Hematopoietic multipotent progenitor cell (in vitro differentiated cells): ENCODE measurements around the gene AFP. TPM values are rescaled to one million over a fixed set of nuclear protein-coding genes. Genes with fewer than 3 reads are reported as not detected.

ENCODE experiments used
- DNase-seq, 3 donors: peaks; one replicate each; pipeline ENCODE4 v3.0.0-alpha.2; 2011 to 2015; ENCODE audit warnings: low read depth in 2 of 3, low spot score in 2 of 3
- total RNA-seq: library from RNA; depleted of rRNA; stranded (reverse); fragments of >200 nt; gene quantifications from one replicate; pipeline ENCODE4 v1.2.3, GENCODE V29; 2012

Gene AFP
- total RNA-seq, 1 donor, result not detected

DNA sequence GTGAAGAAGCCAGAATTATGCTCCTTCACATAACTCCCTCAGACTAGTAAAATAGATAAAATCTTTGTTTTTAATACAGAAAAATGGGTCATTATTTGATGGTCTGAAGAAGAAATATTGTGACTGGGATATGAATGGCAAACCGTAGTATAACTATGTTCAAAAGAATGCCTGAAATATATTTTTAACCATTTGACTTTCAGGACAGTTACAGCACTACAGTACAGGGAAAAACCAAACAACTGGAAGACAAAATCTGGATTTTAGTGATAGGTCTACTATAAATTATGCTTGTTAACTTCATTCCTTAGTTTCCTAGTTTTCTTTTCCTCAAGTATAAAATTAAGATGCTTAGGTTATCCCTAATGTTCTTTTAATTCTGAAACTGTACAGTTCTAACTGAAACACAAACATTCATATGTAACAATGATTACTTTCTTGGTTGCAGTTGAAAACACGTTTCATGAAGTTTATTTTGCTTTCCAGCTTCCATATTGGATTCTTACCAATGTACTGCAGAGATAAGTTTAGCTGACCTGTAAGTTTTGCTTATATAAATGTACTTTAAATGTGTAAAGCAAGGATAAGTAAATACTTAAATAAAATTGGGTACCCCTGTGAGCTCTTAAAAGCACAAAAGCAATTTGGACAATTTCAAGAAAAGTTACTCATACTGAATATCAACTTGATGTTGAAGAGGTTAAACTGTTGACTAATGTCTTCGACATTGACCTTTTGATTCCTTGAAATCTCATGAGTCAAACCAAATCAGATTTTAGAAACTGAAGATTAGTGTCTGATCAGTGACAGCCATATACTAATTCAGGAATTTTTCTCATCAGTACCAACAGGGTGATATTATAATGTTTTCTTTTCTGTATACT lies 895 bp downstream of the AFP start:
- no peak for DNase-seq

DNA sequence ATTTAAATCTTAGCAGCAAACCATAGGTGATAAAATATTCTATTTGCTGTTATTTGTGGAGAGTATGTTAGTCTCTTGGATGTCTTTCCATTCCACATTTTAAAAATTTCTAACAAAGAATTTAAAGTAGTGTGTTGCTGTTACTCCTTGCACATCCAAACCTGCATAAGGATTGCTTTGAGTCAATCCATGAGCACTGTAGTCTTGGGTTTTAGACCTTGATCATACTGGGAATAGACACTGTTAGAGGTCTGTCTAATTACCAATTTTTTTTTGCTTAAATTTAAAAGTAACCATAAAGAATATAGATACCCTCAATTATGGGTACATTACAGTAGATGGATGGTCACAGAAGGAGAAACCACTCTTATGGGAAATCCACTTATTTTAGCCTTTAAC lies 1.5 kb downstream of the AFP start:
- DNase-seq, result no peak

DNA sequence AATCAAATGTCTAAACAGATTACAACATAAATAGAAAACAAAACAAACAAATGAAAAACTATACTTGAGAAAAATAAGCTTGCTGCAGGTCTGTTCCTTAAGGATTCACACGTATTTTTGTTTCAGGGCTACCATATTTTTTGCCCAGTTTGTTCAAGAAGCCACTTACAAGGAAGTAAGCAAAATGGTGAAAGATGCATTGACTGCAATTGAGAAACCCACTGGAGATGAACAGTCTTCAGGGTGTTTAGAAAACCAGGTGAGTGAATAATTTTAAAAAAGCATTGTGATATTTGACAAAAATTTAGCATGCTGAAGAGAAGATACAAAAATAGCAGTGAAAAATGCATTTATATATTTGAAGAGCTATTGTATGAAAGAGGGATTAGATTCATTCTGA lies 2.0 kb downstream of the AFP start:
- DNase-seq, result no peak

DNA sequence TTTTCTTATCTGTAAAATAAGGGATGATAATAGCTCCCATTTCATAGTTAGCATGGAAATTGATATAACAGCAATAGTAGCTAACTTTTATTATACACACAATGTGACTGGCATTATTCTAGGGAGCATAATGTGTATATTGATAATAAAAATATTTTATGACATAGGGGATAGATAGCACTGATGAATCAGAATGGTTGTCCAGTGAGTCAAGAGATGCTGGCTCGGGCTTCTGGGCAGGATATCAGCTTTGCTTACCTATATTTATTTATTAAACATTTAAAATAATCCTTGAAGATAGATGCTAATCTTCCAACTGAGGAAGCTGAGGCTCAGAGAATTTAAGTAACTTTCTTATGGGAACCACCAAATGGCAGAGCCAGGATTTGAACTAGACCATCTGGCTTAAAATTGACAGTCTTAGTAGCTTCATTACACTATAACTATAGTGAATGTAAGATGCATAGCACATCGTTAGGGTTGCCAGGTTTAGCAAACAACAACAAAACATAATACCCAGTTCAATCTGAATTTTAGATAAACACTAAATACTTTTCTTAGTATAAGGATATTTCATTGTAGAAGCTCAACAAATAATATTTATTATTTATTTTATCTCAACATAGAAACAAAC lies 2.7 kb downstream of the AFP start:
- no peak for DNase-seq

DNA sequence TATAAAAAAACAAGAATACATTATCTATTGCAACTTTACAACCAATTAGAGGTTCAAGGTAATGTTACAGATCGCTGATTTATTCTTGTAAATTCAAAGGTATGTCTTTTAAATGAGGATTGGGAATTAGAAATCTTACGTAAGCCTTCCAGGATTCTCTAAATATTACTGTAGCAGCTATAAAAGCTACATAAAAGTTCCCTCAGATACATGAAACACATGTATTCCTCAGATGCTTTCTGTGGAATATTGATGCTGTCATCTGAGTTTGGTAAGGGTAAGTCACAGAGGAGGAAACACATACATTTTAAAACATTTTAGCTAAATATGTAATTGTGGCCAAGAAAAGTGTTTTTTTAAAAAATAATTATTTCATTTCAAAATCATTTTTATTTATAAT lies 3.4 kb downstream of the AFP start:
- DNase-seq, result no peak

DNA sequence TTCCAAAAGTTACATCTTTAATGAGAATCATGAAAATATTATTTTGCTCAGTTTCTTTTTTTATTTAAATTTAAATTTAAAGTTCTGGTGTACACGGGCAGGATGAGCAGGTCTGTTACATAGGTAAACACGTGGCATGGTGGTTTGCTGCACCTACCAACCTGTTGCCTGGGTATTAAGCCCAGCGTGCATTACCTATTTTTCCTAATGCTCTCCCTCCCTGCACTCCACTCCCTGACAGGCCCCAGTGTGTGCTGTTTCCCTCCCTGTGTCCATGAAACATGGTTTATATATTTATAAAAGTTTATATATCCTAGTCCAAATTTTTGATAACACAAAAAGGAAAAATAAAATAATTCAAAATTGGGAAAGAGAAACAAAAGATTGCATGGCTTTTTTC lies 4.0 kb downstream of the AFP start:
- DNase-seq, result no peak

DNA sequence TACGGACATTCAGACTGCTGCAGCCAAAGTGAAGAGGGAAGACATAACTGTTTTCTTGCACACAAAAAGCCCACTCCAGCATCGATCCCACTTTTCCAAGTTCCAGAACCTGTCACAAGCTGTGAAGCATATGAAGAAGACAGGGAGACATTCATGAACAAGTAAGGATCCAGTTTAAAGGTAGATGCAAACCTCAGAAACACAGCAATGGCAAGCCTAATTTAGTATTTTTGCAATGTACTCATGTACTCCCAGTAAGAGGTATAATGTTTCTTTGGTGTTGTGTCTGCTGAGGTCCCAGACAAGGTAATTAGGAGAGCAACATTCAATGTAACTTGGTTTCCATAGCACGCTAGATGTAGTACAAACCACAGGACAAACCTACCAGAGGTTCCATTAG lies 4.6 kb downstream of the AFP start:
- no peak for DNase-seq

DNA sequence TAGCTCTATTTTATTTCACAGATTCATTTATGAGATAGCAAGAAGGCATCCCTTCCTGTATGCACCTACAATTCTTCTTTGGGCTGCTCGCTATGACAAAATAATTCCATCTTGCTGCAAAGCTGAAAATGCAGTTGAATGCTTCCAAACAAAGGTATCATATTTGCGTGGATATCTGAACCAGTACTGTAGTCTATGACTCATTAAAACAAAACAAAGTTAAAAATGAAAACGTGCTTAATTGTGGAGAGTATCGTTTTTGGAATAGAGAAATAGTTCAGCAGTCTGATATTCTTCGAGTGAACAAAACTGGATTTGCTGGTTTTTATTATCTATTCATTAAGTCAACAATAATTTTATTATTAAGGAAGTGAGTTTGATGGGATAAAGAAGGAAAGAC lies 6.3 kb downstream of the AFP start:
- DNase-seq, result no peak

DNA sequence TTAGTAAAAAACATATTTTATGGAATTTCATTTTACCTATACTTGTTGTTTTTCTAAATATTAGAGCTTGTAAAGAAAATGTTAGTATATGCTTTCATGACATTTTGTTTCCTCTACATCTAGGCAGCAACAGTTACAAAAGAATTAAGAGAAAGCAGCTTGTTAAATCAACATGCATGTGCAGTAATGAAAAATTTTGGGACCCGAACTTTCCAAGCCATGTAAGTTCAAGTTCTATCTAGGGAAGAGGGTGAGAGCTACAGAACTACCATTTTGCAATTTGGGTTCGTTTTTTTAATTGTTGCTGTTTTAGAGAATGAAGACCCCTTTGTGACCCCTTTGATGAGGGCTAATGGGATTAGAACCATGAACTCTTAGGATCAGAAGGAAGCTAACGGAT lies 7.2 kb downstream of the AFP start:
- DNase-seq, result no peak

DNA sequence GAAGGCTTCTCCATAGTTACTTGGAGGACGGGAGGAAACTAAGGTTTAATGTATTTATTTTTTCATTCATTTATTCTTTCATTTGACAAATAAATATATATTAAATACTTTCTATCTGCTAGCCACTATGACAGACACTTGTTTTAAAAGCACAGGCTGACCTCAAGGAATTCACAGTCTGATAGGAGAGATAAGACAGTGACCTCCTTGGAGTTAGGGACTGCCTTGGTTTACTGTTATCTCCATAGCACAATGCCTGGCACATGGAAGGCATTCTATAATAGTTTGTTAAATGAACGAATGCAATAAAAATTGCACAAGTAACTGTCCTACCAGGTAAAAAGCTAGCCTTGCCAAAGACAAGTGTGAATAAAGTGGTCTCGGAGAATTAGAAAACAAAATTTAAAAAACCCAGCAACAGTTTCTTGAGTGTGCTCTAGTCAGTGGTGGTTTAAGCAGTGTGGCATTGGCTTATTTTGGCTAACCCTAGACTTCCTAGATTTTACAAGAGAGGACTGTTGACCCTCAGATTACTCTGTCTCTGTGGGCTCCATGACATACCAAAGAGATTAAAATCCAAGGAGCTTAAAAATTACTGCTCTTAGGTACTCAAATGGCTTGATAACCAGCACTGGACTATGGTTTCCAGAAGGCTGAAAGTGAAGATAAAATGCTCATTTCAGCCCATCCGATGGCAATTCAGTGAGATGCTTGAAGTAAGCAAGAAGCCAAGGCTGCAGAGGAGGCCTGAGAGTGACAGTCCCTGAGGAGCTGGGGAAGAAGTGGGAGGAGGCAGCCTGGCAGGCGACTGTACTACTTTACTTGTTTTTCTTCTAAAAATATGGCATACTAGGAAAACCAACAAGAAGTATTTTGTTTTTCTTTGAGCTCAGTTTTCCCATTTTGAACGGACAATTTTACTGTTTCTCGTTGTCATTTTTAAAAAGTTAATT lies 9.6 kb downstream of the AFP start:
- DNase-seq, result no peak

DNA sequence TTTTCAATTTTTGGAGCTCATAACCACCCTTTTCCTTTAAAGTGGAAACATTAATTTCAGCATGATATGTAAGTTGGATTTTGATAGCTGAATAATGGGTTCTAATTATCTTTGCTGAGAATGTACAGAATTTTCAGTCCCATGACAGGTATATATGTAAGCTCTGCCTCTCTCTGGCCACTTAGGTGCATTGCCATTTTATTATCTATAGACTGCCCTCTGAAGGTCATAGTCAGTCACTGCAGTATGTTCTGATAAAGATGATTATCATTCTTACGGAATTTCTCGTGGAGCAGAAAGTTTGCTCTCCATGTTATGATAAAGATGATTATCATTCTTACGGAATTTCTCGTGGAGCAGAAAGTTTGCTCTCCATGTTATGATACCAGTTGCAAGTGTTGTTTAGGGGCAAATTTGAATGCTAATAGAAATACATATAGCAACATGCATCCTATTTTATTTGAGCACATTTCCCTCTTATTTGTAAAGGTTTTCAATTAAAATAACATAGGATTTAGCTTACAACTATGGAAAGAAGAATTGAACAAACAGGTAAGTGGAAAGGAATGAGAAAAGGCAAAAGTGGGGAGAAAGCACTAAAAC lies 10.4 kb downstream of the AFP start:
- DNase-seq, result peak in 2 of 3 donors; percentile 26 to 74

DNA sequence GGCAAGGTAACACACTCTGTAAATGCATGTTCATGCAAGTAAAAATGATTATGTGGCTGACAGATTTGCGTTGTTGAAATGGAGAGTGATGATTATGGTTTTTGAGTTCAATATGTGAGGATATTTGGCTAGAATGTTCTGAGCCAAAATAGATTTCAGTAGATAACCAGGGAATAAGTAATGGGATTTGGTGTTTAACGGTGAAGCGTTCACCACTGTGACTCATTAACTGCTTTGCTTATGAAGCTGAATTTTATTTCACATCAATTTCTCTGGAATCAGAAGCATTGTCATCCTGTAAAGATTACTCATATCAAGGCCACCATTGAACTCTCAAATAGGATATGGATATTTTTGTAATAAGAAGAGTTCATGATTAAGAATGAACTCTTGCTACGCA lies 11.7 kb downstream of the AFP start:
- no peak for DNase-seq

DNA sequence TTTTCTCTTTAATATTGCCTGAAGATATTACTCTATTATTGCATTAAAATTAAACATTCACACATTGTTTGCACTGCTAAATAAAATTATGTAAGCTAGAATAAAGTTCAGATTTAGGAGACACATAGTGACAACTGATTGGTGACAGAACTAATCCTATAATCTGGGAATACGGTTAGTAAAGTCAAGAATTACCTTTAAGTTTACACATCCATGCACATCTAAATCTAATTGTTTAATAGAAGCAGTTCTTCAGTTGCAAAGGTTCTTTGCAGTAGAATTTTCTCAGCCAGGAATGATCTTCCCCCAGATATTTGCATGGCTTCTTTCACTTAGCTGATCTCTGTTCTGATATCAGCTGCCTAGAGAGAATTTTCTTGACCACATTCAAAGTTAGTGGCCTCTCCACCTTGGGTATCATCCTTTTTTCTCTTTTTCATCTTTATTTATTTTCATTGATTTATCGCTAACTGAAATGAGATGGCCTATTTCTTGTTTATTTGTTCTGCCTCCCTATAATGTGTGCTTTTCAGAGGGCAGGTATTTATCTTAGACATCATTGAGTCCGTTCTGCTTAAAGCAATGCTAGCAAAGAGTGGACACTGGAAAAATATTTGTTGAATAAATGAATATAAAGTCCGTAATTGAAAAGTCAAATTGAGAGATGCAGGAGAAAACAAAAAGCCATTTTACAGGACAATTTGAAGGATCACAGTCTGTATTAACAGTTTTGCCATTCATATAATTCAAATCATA lies 12.6 kb downstream of the AFP start:
- DNase-seq, result no peak

DNA sequence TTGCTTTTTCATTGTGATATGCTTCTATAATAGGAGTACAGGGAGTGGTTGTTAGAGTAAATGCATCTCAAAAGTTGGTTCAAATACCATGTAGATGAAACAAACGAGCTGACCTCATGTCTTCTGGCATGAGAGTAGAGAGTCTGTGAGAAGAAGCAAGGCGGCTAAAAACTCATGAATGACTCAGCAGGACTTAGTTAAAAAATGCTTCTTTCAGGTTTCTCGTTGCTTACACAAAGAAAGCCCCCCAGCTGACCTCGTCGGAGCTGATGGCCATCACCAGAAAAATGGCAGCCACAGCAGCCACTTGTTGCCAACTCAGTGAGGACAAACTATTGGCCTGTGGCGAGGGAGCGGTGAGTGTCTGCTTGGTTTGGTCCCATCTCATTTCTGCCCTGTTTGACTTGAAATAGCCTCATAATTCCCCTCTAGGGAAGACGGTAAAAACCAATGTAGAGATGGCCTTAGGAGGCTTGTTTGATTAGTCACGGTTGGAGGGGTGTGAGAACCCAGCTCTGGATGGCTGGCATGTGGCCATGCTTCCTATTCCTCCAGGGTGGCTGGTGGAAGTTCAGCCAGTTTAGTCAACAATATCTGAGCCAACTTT lies 14.5 kb downstream of the AFP start:
- DNase-seq, result no peak

DNA sequence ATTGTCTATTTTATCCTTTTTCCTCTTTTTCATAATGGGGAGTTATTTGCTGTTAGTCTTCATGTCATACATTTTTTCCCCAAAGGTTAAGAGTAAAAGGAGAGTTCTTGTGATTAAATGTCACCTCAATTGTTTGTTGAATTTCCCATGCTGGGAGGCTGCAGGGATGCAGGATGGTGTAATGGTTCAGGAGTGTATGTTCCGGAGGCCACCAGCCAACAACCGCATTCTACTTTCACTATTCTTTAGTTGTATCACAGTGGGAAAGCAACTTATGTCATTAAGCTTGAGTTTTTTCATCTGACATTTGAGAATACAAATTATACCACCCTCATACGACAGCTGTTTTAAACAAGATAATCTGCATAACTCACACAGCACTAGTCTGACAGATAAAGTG lies 15.4 kb downstream of the AFP start:
- no peak for DNase-seq

DNA sequence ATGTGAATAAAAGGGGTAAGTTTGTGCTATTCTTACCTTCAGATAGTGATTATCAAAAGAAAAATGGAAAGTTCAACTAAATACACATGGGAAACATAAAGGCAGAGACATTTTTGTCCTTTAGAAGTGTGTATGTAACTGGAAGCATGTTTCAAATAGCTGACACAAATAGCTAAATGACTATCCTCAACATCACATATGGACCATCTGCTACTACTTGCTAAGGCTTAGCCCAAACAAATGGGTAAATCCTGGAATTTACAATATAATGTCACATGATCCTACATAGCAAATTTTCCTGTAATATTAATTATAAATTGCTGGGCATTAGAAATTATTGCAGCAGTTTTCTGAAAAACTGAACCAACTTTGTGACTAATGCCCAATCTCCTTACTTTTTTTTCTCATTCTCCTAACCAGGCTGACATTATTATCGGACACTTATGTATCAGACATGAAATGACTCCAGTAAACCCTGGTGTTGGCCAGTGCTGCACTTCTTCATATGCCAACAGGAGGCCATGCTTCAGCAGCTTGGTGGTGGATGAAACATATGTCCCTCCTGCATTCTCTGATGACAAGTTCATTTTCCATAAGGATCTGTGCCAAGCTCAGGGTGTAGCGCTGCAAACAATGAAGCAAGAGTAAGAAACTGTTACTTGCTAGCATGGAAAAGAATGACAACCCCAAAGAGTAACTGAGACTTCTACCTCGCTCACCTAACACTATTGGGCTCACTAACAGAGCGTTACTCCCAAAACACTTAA lies 16.1 kb downstream of the AFP start:
- DNase-seq, result no peak

DNA sequence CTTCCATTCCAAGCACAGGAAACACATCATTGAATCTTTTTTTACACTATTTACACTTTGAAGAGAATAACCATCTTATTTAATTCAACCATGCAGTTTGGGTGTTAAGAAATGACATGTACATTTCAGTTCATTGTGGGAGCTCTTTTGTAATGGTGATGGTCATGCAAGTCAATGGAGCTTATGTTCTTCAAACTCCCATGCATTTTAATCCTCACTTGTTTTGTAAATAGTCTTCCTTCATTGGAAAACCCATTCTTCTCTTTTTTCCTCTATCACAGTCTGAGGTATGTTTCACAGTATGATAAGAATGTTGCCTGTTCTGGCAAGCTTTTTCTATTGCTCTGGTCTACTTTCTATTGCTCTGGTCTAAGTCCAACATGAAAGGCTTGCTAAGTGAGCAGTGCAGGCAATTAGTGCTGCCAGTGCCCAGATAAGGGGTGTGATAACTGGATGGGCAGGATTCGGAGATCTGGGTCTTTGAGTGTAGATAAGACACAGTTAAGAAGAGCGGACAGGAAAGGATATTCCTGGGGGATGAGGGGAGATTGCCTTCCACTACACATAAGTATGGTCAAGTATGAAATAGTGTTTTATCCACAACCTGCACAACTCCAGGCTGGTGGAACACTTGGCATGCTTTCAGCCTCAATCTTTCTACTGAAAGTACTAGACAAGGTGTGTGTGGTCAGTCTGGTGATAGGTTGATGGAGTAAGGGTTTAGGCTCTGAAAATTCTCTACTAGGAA lies 17.1 kb downstream of the AFP start:
- DNase-seq, result no peak

DNA sequence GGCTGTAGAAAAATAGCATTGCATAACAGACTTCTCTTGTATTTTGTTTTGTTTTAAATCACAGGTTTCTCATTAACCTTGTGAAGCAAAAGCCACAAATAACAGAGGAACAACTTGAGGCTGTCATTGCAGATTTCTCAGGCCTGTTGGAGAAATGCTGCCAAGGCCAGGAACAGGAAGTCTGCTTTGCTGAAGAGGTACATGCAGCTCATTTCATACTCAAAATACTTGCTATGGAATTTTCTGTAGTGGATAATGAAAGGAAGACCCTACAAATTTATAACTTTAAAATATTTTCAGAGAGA lies 17.6 kb downstream of the AFP start:
- DNase-seq, result no peak

DNA sequence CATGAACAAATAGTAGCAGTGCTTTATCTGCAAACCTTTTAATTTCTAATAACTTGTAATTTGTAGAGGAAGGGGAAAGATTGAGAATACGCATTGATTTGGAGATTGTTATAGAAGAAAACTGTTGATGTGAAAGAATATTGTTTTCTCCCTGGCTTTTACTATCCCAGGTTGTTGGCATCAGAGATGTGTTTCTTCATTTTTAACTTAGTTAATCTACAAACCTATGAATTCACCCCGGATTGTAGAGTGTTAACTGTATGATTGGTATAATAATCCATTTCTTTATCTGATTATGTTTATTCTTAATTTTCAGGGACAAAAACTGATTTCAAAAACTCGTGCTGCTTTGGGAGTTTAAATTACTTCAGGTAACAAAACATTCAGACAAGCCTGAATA lies 18.9 kb downstream of the AFP start:
- no peak for DNase-seq
